Pons (tissue), 1 donor: ENCODE data around the gene HOXA7.

Source experiments
- DNase-seq: peaks from one replicate; pipeline ENCODE4 v3.0.0-alpha.2; 2016; ENCODE audit warnings: low spot score

Gene HOXA7

GRCh38 chr7:27133409-27134231 is 22.9 kb downstream of the HOXA7 start:
- DNase-seq = no peak

- DNase-seq = no peak
Observed at GRCh38 chr7:27132978-27133377, 23.5 kb downstream of the HOXA7 start.

GRCh38 chr7:27132214-27132613 is 24.3 kb downstream of the HOXA7 start:
- DNase-seq = no peak

GRCh38 chr7:27131390-27131819 is 25.1 kb downstream of the HOXA7 start:
- no peak for DNase-seq

- peak; percentile 48 for DNase-seq
Observed at GRCh38 chr7:27130540-27131389, 25.7 kb downstream of the HOXA7 start, which contains the start of gene HOXA4. TSS of gene HOXA4 (minus strand) at chr7:27130757. CDS start at chr7:27130733, 24 bp downstream.

GRCh38 chr7:27129729-27130539 is 26.5 kb downstream of the HOXA7 start:
- DNase-seq = no peak

- DNase-seq = no peak
Observed at GRCh38 chr7:27128776-27129728, 27.4 kb downstream of the HOXA7 start.

- DNase-seq = no peak
Observed at GRCh38 chr7:27128034-27128433, 28.4 kb downstream of the HOXA7 start.

GRCh38 chr7:27126596-27127327 is 29.7 kb downstream of the HOXA7 start:
- no peak for DNase-seq

GRCh38 chr7:27125986-27126394 is 30.5 kb downstream of the HOXA7 start:
- no peak for DNase-seq

- no peak for DNase-seq
Observed at GRCh38 chr7:27124902-27125689, 31.4 kb downstream of the HOXA7 start.

GRCh38 chr7:27124096-27124901 is 32.2 kb downstream of the HOXA7 start:
- DNase-seq = no peak

- DNase-seq = no peak
Observed at GRCh38 chr7:27123477-27124053, 32.9 kb downstream of the HOXA7 start.

GRCh38 chr7:27123007-27123476 is 33.4 kb downstream of the HOXA7 start:
- DNase-seq = no peak

- no peak for DNase-seq
Observed at GRCh38 chr7:27122077-27122910, 34.2 kb downstream of the HOXA7 start.

- DNase-seq = no peak
Observed at GRCh38 chr7:27121684-27122076, 34.8 kb downstream of the HOXA7 start.

GRCh38 chr7:27119412-27119911 is 37.0 kb downstream of the HOXA7 start:
- no peak for DNase-seq
